ENCODE measurements around the gene CMIP.

CMIP gene

DNA sequence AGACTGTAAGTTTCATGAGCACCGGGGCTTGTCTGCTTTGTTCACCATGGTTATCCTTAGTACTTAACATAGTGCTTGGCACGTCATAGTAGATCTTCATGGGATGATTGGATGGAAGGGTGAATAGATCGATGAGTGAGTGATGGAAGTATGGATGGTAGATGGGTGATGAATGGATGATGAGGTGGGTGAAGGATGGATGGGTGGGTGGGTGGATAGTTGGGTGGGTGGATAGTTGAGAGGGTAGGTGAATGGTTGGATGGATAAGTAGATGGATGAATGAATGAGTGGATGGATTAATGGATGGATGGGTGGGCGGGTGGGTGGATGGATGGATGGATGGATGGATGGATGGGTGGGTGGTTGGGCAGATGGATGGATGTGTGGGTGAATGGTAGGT is 201.3 kb downstream of the CMIP start:
- DNase-seq: no peak

DNA sequence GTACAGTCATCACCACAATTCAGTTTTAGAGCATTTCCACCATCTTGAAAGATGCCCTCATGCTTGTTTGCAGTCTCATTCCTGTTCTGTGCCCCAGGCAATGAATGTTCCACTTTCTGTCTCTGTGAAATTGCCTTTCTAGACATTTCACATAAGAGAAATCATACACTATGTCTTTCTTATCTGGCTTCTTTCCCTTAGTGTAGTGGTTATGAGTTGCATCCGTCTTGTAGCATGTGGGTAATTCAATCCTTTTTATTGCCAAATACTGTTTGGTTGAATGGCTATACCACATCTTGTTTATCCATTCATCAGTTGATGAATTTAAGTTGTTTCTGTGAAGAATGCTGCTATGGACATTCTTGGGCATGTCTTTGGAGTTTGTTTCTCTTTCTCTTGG is 202.0 kb downstream of the CMIP start:
- no peak for DNase-seq

DNA sequence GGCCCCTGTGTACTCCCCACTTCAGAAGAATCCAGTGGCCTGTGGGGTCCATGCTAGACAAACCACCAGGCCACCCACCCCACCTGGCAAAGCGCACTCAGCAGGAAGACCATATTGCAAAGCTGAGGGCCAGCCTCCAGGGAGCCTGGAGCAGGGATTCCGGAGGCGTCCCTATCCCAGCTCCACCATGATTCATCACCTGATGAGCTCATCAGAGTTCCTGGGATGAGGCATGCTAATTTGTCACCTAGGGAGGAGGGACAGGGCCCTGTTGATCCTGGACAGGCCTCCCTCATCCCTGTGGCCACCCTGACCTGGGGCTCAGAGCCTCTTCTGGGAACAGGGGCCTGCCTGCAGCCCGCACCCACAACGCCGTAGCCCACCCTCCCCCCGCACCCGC is 202.9 kb downstream of the CMIP start:
- DNase-seq: no peak

DNA sequence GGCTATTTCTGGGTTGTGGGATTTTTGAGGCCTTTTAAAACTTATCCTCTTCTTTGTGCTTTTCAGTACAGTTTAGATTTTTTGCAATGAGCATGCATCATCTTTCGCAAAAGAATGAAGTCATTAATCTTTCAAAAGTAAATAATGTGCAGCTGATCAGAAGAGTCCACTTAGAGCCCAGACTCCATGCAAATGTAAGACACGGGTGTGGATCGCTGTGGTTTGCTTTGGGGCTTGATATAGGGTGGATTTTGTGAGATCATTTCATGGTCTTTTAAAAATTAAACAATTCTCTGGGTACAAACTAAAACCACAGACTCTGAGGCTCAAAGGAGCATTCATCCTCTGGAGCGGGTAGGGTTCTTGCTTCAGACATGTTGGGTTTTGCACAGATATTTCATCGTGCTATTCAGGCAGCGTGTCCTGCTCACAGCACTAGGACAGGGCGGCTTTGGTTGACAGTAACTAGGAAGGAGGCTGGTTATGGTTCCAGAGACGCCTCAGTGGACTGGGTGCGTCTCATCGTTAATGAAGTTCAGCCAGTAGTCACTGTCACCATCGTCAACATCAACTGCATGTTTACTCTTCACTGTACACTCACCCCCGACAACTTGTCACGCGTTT is 205.1 kb downstream of the CMIP start:
- DNase-seq: no peak

DNA sequence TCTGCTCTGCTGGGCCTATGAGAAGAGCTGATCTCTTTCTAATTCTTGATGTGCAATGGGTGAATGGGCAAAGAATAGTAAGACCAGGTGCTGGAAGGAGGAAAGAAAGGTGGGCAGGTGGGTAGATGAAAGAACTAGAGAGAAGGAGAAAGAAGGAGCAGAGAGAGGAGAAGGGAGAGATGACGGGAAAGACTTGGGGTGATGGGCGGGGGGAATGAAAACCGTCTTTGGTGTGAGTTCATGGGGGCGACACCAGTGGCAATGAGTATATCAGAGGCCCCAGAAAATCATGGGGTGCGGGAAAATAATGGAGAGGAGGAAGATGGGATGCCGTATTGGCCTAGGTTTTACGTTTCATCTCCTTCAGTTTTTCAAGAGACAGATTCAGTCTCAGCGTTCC is 205.7 kb downstream of the CMIP start:
- no peak for DNase-seq

- DNase-seq: no peak
These were observed 206.5 kb downstream of the CMIP start for GRCh38 chr16:81650982-81651562.

GRCh38 chr16:81651758-81652718 is 207.4 kb downstream of the CMIP start:
- no peak for DNase-seq

- no peak for DNase-seq
These were observed 208.3 kb downstream of the CMIP start for GRCh38 chr16:81652798-81653505.

DNA sequence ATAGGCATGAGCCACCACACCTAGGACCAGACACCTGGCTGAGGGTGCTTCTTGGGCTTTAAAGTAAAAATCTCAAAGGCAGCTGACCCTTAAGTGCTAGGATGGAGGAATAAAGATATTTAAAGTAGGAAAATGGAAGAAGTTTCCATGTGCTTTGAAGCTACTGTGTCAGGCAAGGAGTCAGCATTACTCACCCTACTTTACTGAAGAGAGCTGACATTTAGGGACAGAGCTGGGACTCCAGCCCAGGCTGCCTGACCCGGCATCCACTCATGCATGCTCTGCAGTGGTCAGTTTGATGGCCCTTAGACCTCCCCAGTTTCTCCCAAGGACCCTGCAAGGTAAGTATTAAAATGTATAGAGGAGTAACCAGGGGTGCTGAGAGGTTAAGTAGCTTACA is 209.7 kb downstream of the CMIP start:
- no peak for DNase-seq

DNA sequence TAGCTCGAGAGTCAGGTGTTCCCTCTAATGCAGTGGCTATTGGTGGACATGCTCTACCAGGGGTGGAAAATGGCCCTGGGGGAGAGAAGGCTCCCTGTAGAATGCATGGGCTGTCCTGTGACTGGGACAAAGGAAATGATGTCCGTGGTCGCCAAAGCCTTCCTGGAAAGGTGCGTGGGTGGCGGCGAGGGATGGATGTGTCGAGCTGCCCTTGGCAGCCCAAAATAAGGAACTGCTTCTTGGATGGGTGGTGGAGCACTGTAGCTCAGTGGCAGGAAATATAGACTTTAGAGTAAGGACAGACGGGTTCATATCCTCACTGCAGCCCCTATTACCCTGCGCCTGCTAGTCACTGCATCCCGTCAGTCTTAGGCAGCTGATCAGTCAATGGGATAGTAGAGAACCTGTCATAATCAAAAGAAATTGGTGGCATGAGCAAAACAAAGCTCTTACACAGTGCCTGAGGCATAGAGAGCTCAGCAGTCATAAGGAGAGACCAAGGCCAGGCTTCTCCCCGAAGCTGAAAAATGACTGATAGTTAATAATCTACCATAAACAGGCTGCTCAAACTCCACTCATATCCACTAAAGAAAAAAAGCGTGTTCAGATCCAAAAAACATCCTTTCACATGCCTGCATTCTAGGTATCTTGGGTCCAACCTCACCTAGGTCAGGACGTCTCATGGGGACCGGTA is 211.0 kb downstream of the CMIP start:
- no peak for DNase-seq

DNA sequence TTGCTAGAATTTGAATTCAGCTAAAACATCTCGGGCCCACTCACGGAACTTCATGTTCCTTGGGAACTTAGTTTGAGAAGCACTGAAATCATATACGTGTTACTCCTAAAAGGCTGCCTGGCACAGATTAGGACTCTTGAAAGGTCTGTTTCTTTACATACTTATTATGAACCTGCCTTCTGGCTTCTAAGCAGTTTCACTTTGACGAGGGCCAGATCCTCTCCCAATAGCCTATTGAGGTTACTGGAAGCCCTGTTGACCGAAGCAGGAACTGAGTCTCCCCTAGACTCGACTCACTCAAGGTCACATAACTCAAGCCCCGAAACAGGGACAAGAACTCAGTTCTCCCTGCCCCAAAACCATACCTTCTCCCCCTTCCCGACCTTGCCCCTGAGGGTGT is 212.6 kb downstream of the CMIP start:
- no peak for DNase-seq

GRCh38 chr16:81657781-81658180 is 213.2 kb downstream of the CMIP start:
- DNase-seq: no peak

GRCh38 chr16:81658373-81658772 is 213.8 kb downstream of the CMIP start:
- no peak for DNase-seq

DNA sequence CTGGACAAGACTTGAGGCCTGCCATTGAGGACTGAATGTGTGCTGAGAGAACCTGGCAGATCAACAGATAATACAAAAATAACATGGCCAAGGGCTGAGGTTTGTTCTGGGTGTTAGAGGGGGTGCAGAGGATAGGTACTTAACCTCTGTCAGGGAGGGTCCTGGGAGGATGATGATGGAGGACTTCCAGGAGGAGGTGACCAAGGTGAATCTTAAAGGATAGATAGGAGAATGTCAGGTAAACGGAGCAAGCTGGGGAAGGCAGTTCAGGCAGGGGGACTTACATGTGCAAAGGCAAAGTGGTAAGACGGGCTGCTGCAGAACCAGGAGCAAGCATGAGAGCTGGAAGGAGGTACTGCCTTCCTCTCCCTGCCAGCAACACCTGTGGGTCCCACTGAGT is 214.6 kb downstream of the CMIP start:
- no peak for DNase-seq

DNA sequence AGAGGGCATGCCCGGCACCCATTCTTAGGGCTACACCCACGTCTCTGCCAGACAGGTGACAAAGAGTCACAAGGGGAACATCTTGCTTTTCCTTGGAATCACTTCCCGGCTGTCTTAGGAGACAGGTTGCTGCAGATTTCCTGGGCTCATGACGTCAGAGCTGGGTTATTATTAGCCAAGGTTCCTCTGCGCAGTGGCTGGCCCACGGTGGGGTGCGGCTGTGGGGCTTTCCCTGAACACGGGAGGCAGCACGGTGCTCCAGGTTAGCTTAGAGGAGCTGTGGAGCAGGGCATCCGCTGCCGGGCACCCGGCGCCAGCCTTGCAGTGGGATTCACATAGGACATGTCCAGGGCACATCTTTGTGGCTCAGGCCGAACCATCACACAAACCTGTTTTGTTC is 216.5 kb downstream of the CMIP start:
- DNase-seq: no peak

- no peak for DNase-seq
These were observed 219.5 kb downstream of the CMIP start for GRCh38 chr16:81664153-81664552.

DNA sequence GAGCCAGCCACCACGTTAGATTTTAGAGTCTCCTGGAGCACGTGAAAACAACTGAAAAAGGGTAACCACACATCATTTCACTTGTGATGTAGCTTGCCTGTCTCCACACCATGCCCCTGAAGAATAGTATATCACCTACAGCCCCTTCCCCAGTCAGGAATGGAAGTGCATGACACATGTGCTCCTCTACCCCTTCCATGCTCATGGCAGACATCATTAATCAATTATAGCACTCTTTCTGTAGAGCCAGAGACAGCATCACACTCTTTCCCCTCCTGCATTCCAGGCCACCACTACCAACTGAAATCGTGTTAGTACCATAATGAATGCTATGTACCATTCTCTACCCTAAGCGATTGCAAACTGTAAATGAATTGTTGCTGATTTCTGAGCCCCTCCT is 221.0 kb downstream of the CMIP start:
- DNase-seq: no peak

DNA sequence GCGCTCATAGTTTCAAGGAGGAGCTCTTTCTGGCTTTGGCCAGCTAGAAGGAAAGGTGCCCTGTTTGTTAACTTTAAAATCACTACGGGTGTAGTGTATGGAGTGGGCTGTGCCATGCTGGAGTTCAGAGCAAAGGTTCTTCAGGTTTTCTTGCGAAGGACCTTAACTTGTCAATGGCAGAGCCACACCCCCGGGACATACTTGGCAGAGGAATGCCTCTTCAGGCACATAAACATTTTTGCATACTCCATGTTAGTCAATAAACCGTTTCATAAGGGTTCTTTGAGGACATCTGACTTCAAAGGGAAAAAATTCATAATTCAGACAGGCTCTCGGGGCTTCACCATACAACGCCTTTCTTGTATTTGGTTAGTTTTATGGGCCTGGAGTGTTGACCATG is 221.5 kb downstream of the CMIP start:
- no peak for DNase-seq

DNA sequence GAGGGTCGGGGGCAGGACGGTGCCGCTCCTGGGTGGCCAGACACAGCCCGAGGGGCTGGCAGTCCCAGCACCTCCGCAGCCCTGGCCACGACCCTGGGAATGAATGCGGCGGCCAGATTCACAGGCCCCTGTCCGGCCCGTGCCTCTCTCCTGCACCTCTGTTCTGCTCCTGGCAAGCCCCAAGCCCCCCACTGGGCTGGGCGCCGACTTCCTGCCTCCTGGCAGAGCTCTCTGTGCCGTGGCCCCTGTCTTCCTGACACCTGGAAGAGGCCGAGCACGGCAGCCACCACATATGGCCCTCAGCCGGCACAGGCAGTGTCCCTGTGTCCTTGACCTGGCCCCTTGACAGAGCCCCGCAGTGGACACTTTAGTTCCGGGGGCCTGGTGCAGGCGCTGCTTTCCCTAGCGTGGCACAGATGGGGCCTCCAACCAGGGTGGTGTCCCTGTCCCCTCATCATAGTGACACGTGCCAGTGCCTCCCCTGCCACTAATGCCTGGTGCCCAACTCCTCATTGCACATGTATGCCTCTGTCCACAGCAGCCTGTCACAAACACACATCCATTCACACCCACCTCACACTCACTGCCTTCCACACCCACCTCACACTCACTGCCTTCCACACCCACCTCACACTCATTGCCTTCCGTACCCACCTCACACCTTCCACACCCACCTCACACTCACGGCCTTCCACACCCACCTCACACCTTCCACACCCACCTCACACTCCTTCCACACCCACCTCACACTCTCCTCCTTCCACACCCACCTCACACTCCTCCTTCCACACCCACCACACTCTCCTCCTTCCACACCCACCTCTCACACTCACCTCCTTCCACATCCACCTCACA is 223.9 kb downstream of the CMIP start:
- DNase-seq: no peak

- DNase-seq: no peak
These were observed 225.1 kb downstream of the CMIP start for GRCh38 chr16:81669473-81670350.

Data from central memory CD4-positive, alpha-beta T cell (primary cell).